Urothelium cell line (cell line): ENCODE measurements around the gene AZU1.
A peak's percentile ranks its signal among the peaks of the same experiment; 100 is the strongest.

Experiments
- DNase-seq: peaks from one replicate; pipeline ENCODE4 v3.0.0; 2011; ENCODE audit warnings: low spot score, mixed read lengths
- FAIRE-seq: peaks from 2 replicates; lab custom pipeline; 2011; peaks lifted over from hg19 to GRCh38; lab: Jason Lieb, UNC

AZU1 gene

GRCh38 chr19:827710-828321 lies at the start of gene AZU1:
Gene AZU1 (plus strand): TSS chr19:827837. CDS start chr19:827847, 10 bp downstream.
- FAIRE-seq (no peak), DNase-seq (no peak)

- FAIRE-seq: no peak
- DNase-seq: peak; percentile 16
These were observed 48.6 kb upstream of the AZU1 start for GRCh38 chr19:778910-779653.

- DNase-seq (no peak), FAIRE-seq (no peak)
These were observed 46.7 kb upstream of the AZU1 start for GRCh38 chr19:780935-781334.

GRCh38 chr19:781800-782184 lies 45.8 kb upstream of the AZU1 start:
- FAIRE-seq (no peak), DNase-seq (no peak)

- FAIRE-seq (no peak), DNase-seq (peak; percentile 65)
These were observed 45.3 kb upstream of the AZU1 start for GRCh38 chr19:782185-782877.

GRCh38 chr19:782878-783668 lies 44.6 kb upstream of the AZU1 start:
- no peak for DNase-seq

GRCh38 chr19:784541-784940 lies 43.1 kb upstream of the AZU1 start:
- FAIRE-seq (no peak), DNase-seq (peak; percentile 24)

More at GRCh38 chr19:782878-783668, 44.6 kb upstream of the AZU1 start:
- no peak for FAIRE-seq

GRCh38 chr19:787536-787935 lies 40.1 kb upstream of the AZU1 start:
- no peak for DNase-seq
- FAIRE-seq: no peak

- FAIRE-seq (no peak), DNase-seq (no peak)
These were observed 39.0 kb upstream of the AZU1 start for GRCh38 chr19:788686-788982.

GRCh38 chr19:788983-789700 lies 38.5 kb upstream of the AZU1 start:
- no peak for DNase-seq
- no peak for FAIRE-seq

- DNase-seq: no peak
These were observed 38.0 kb upstream of the AZU1 start for GRCh38 chr19:789701-790060.

GRCh38 chr19:791007-791566 lies 36.5 kb upstream of the AZU1 start:
- FAIRE-seq: no peak
- DNase-seq: no peak

More at GRCh38 chr19:789701-790060, 38.0 kb upstream of the AZU1 start:
- FAIRE-seq: no peak

GRCh38 chr19:791567-792305 lies 35.9 kb upstream of the AZU1 start:
- no peak for FAIRE-seq
- no peak for DNase-seq

- no peak for DNase-seq
- no peak for FAIRE-seq
These were observed 35.2 kb upstream of the AZU1 start for GRCh38 chr19:792306-792885.

GRCh38 chr19:793806-794205 lies 33.8 kb upstream of the AZU1 start:
- DNase-seq (no peak), FAIRE-seq (no peak)

- no peak for DNase-seq
- no peak for FAIRE-seq
These were observed 32.5 kb upstream of the AZU1 start for GRCh38 chr19:795073-795611.

GRCh38 chr19:795691-796581 lies 31.7 kb upstream of the AZU1 start:
- no peak for FAIRE-seq
- DNase-seq: no peak
